GM10847 (cell line): ENCODE measurements around the gene EGFLAM.

Source experiments
- POLR2A ChIP-seq: IDR thresholded peaks from 2 replicates; pipeline ENCODE4 v1.6.1; 2011; ENCODE audit not compliant: insufficient read length; ENCODE audit errors: extremely low read depth

Gene EGFLAM

GRCh38 chr5:38292228-38292627 is 33.9 kb downstream of the EGFLAM start:
- no peak for TF ChIP-seq POLR2A

DNA sequence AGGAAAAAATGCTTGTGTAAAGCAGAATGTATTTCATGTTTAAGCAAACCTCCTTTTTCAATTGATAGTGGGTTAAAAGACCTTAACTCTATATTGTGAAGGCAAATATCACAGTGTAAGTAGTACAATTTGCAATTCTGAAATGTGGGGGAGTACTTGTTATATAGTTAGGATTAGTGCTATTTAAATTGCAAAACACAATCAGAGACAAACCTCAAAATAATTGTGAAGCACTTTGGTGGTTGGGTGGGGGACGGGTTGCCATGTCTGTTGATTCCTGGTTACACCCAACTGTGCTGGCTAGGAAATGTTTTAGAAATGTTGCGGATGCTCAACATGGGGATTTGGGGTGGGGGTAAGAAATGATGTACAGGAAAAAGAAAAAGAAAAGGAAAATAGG is 37.4 kb downstream of the EGFLAM start:
- TF ChIP-seq POLR2A = no peak

- no peak for TF ChIP-seq POLR2A
Observed at GRCh38 chr5:38297830-38298608, 39.7 kb downstream of the EGFLAM start.

DNA sequence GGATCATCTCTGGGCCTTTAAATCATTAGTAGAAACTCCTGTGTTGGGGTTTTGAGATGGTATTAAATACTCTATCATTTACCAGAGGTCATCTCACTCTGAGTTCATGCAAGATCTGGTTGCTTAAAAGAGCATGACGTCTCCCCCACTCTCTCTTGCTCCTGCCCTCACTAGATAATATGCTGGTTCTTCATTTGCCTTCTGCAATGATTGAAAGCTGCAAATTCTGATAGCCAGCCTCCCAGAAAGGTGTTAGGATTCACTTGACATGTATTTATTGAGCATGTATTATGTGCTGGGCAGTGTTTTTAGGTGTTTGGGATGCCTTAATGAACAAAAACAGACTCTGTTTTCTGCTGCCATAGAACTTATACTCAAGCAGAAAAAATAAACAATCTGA is 41.2 kb downstream of the EGFLAM start:
- no peak for TF ChIP-seq POLR2A

GRCh38 chr5:38305148-38305547 is 46.8 kb downstream of the EGFLAM start:
- no peak for TF ChIP-seq POLR2A

GRCh38 chr5:38307845-38308244 is 49.5 kb downstream of the EGFLAM start:
- TF ChIP-seq POLR2A = no peak

DNA sequence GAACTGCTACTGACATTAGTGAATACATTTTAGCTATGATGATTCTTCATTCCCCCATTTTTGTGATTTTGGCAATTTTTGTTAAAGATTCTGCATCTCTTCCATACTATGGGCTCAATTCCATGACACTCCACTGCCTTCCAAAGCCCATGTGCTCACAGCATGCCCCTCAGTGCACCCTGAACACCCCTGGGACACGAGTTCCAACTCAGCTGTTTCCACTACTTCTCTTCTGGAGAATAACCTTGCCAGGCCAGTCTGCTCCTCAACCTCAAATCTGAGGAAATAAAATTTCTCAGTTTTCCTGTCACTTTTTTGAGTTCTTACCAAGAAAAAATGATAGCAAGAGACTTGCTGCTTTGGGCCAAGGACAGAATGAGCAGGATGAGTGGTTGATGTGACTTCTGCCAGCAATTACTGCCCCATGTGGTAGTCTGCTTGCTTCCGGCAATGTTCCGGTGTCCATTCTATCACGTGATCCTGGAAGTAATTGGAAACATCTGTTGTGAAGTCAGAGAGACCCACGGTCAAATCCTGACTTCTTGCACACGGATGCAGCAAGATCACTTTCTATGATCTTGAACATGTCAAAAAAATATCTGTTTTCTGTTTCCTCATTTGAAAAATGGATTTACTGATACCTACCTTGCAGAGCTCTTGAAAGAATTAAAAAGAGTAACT is 58.3 kb downstream of the EGFLAM start:
- no peak for TF ChIP-seq POLR2A

- no peak for TF ChIP-seq POLR2A
Observed at GRCh38 chr5:38317868-38318267, 59.5 kb downstream of the EGFLAM start.

- TF ChIP-seq POLR2A = no peak
Observed at GRCh38 chr5:38319491-38319890, 61.1 kb downstream of the EGFLAM start.

- no peak for TF ChIP-seq POLR2A
Observed at GRCh38 chr5:38321978-38322377, 63.6 kb downstream of the EGFLAM start.

- no peak for TF ChIP-seq POLR2A
Observed at GRCh38 chr5:38323645-38324295, 65.4 kb downstream of the EGFLAM start.

GRCh38 chr5:38329132-38329715 is 70.9 kb downstream of the EGFLAM start:
- TF ChIP-seq POLR2A = no peak

DNA sequence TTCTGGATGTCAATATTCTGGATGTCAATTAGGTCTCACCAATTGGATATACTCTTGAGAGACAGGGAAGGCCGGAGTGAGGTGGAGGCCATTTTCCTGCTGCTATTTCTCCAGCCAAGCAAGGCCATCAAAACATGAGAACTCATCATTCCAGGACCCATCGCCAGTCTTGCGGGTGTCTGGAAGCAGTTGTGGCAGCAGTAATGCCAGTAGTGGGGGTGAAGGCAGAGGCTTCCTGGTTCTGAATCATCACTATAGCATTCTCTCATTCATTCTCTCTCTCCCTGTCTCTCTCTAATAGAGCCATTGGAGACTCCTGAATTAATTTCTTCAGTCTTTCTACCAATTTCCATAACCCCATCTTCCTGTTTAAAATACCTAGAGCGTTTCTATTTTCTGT is 71.8 kb downstream of the EGFLAM start:
- TF ChIP-seq POLR2A = no peak

DNA sequence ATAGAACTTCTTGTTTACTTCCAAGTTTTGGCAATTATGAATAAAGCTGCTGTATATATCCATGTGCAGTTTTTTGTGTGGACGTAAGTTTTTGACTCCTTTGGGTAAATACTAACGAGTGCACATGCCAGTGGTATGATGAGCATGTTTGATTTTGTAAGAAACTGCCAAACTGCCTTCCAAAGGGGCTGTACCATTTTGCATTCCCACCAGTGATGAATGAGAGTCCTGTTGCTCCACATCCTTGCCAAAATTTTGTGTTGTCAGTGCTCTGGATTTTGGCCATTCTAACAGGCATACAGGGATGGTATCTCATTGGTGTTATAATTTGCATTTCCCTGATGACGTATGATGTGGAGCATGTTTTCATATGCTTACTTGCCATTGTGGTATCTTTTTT is 73.5 kb downstream of the EGFLAM start:
- no peak for TF ChIP-seq POLR2A

DNA sequence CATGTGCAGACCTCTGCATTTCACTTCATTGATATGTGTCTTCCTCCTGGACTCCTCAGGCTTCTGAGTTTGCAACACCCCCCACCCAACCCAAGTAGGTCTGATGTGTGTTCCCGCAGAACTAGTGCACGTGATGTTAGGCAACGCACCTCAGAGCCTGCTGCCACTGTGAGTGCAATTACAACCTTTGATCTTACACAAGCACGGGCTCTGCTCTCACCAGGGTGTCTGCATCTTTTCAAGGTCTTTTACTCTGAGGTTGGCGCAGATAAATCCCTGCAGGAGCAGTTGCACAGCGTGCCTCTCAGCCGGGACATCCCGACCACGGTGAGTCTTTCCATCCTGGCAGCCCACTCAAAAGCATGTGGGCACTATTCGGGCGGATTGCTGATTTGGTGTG is 80.1 kb downstream of the EGFLAM start:
- TF ChIP-seq POLR2A = no peak

- TF ChIP-seq POLR2A = no peak
Observed at GRCh38 chr5:38339446-38339845, 81.1 kb downstream of the EGFLAM start.
